ENCODE results near the gene NSD1.
"Not testable (repeated sequence)": the region's sequence is repeated elsewhere in the genome, so short reads cannot be mapped to it uniquely, and the experiment has no call there.

The NSD1 gene

GRCh38 chr5:177176175-177176711, 42.7 kb downstream of the NSD1 start:
- no peak for DNase-seq (ENCODE audit: low spot score)

- DNase-seq (ENCODE audit: low spot score) = not testable (repeated sequence)
Measured at GRCh38 chr5:177177847-177178437, 44.4 kb downstream of the NSD1 start.

GRCh38 chr5:177178733-177179304, 45.2 kb downstream of the NSD1 start:
- no peak for DNase-seq (ENCODE audit: low spot score)

- DNase-seq (ENCODE audit: low spot score) = no peak
Measured at GRCh38 chr5:177179431-177179830, 45.9 kb downstream of the NSD1 start.

GRCh38 chr5:177183142-177183541, 49.6 kb downstream of the NSD1 start:
- no peak for DNase-seq (ENCODE audit: low spot score)

GRCh38 chr5:177183766-177184360, 50.3 kb downstream of the NSD1 start:
- DNase-seq (ENCODE audit: low spot score) = no peak

- no peak for DNase-seq (ENCODE audit: low spot score)
Measured at GRCh38 chr5:177185993-177186392, 52.4 kb downstream of the NSD1 start.

GRCh38 chr5:177186645-177187044, 53.1 kb downstream of the NSD1 start:
- DNase-seq (ENCODE audit: low spot score) = no peak

- DNase-seq (ENCODE audit: low spot score) = no peak
Measured at GRCh38 chr5:177188775-177189174, 55.2 kb downstream of the NSD1 start.

GRCh38 chr5:177189416-177189815, 55.8 kb downstream of the NSD1 start:
- DNase-seq (ENCODE audit: low spot score) = no peak

- DNase-seq (ENCODE audit: low spot score) = no peak
Measured at GRCh38 chr5:177189965-177190364, 56.4 kb downstream of the NSD1 start.

GRCh38 chr5:177194268-177194667, 60.7 kb downstream of the NSD1 start:
- peak; percentile 99 for DNase-seq (ENCODE audit: low spot score)

- no peak for DNase-seq (ENCODE audit: low spot score)
Measured at GRCh38 chr5:177195307-177195952, 61.9 kb downstream of the NSD1 start.

- DNase-seq (ENCODE audit: low spot score) = no peak
Measured at GRCh38 chr5:177198738-177199137, 65.2 kb downstream of the NSD1 start.

GRCh38 chr5:177204281-177204680, 70.7 kb downstream of the NSD1 start:
- no peak for DNase-seq (ENCODE audit: low spot score)

GRCh38 chr5:177209610-177210009, 76.0 kb downstream of the NSD1 start:
- DNase-seq (ENCODE audit: low spot score) = no peak

GRCh38 chr5:177212242-177212641, 78.7 kb downstream of the NSD1 start:
- no peak for DNase-seq (ENCODE audit: low spot score)

- no peak for DNase-seq (ENCODE audit: low spot score)
Measured at GRCh38 chr5:177220576-177220975, 87.0 kb downstream of the NSD1 start.

GRCh38 chr5:177222269-177222668, 88.7 kb downstream of the NSD1 start:
- DNase-seq (ENCODE audit: low spot score) = no peak

GRCh38 chr5:177225798-177226197, 92.2 kb downstream of the NSD1 start:
- DNase-seq (ENCODE audit: low spot score) = no peak

- no peak for DNase-seq (ENCODE audit: low spot score)
Measured at GRCh38 chr5:177226860-177227259, 93.3 kb downstream of the NSD1 start.

GRCh38 chr5:177228751-177229150, 95.2 kb downstream of the NSD1 start:
- no peak for DNase-seq (ENCODE audit: low spot score)

GRCh38 chr5:177230660-177231059, 97.1 kb downstream of the NSD1 start:
- no peak for DNase-seq (ENCODE audit: low spot score)
